PC-3 (cell line): Measurements from ENCODE around the gene RPS21. TPM values are rescaled to one million over a fixed set of nuclear protein-coding genes. Genes with fewer than 3 reads are reported as not detected.

Experiments used
- ATAC-seq: fragments of 200-7000 bp; cut with Tn5 transposase; 2 replicates; pipeline ENCODE4 v1.9.1; 2020; ENCODE audit warnings: mild to moderate bottlenecking, moderate library complexity
- BruUV-seq: library from RNA; stranded (reverse); fragments of 400-500 nt; replicated peaks from 2 replicates; lab custom pipeline; 2021; lab: Mats Ljungman, UMichigan
- CTCF ChIA-PET: fragments of 300-600 bp; sonication (Branson Sonifier 250); formaldehyde crosslinking; loops from one replicate; lab custom pipeline; 2022; ENCODE audit warnings: antibody characterized with exemption; lab: Charles Lee
- POLR2A ChIA-PET: fragments of 300-600 bp; sonication (Branson Sonifier 250); formaldehyde crosslinking; loops from one replicate; lab custom pipeline; 2022; ENCODE audit warnings: antibody characterized with exemption; ENCODE audit not compliant: unreplicated experiment; lab: Charles Lee
- DNase-seq: peaks from one replicate; pipeline ENCODE4 v3.0.0-alpha.2; 2015
- H2AFZ ChIP-seq: fragments of 300-600 bp; sonication (generic); 2 replicates; pipeline ENCODE4 v1.6.0; 2016; ENCODE audit warnings: antibody characterized with exemption, low read length
- H3F3A ChIP-seq: fragments of 300-600 bp; sonication (generic); one replicate; pipeline ENCODE4 v1.6.0; 2017; ENCODE audit warnings: antibody characterized with exemption, low read length, control low read depth, mild to moderate bottlenecking; ENCODE audit not compliant: unreplicated experiment
- H3K27ac ChIP-seq: fragments of 300-600 bp; sonication (generic); 2 replicates; pipeline ENCODE4 v1.5.1; 2016; ENCODE audit warnings: mild to moderate bottlenecking, low read length
- H3K27me3 ChIP-seq: fragments of 300-600 bp; sonication (generic); 2 replicates; pipeline ENCODE4 v1.6.1; 2016; ENCODE audit warnings: low read length, mixed read lengths
- H3K36me3 ChIP-seq: fragments of 300-600 bp; sonication (generic); 2 replicates; pipeline ENCODE4 v1.6.1; 2016; ENCODE audit warnings: low read depth, mixed run types, low read length, mixed read lengths
- H3K4me1 ChIP-seq: fragments of 300-600 bp; sonication (generic); 2 replicates; pipeline ENCODE4 v1.5.1; 2016; ENCODE audit warnings: low read length; ENCODE audit not compliant: insufficient read depth
- H3K4me2 ChIP-seq: fragments of 300-600 bp; sonication (generic); 2 replicates; pipeline ENCODE4 v1.6.0; 2016; ENCODE audit warnings: low read length
- H3K4me3 ChIP-seq: fragments of 300-600 bp; sonication (generic); 2 replicates; pipeline ENCODE4 v1.5.1; 2016; ENCODE audit warnings: mild to moderate bottlenecking, low read length, mixed read lengths
- H3K79me2 ChIP-seq: fragments of 300-600 bp; sonication (generic); 2 replicates; pipeline ENCODE4 v1.6.1; 2017; ENCODE audit warnings: low read length, mixed read lengths
- H3K9ac ChIP-seq: fragments of 300-600 bp; sonication (generic); 2 replicates; pipeline ENCODE4 v1.6.0; 2016; ENCODE audit warnings: mild to moderate bottlenecking, low read length
- H3K9me2 ChIP-seq: fragments of 300-600 bp; sonication (generic); replicated peaks from 2 replicates; pipeline ENCODE4 v1.6.1; 2016; ENCODE audit warnings: mixed run types, low read length, mixed read lengths
- H3K9me3 ChIP-seq: fragments of 300-600 bp; sonication (generic); 2 replicates; pipeline ENCODE4 v1.6.1; 2016; ENCODE audit warnings: low read length, mixed read lengths
- H4K20me1 ChIP-seq: fragments of 300-600 bp; sonication (generic); 2 replicates; pipeline ENCODE4 v1.6.1; 2016; ENCODE audit warnings: low read length, mixed read lengths
- CTCF ChIP-seq: fragments of 300-600 bp; sonication (generic); conservative IDR thresholded peaks from 2 replicates; pipeline ENCODE4 v1.5.1; 2017; ENCODE audit warnings: antibody characterized with exemption, low read depth, mild to moderate bottlenecking, low read length
- EZH2 ChIP-seq: fragments of 300-600 bp; sonication (generic); IDR thresholded peaks from one replicate; pipeline ENCODE4 v1.6.1; 2017; ENCODE audit warnings: antibody characterized with exemption, mild to moderate bottlenecking, low read length; ENCODE audit not compliant: unreplicated experiment
- EZH2phosphoT487 ChIP-seq: fragments of 300-600 bp; sonication (generic); IDR thresholded peaks from 2 replicates; pipeline ENCODE4 v1.6.1; 2018; ENCODE audit warnings: mild to moderate bottlenecking, antibody characterized with exemption, low read length, borderline replicate concordance
- intact Hi-C: fragments of 100-400 bp; cut with micrococcal nuclease; formaldehyde crosslinking; loops from 2 replicates; pipeline ENCODE4 v1.9.0; 2023
- total RNA-seq: library from RNA; depleted of rRNA; stranded (reverse); fragments of >200 nt; gene quantifications from 2 replicates; pipeline ENCODE4 v1.2.3, GENCODE V29; 2014

Gene RPS21
- total RNA-seq, 1 experiment from 2014 or later, result 1,945 TPM

DNA sequence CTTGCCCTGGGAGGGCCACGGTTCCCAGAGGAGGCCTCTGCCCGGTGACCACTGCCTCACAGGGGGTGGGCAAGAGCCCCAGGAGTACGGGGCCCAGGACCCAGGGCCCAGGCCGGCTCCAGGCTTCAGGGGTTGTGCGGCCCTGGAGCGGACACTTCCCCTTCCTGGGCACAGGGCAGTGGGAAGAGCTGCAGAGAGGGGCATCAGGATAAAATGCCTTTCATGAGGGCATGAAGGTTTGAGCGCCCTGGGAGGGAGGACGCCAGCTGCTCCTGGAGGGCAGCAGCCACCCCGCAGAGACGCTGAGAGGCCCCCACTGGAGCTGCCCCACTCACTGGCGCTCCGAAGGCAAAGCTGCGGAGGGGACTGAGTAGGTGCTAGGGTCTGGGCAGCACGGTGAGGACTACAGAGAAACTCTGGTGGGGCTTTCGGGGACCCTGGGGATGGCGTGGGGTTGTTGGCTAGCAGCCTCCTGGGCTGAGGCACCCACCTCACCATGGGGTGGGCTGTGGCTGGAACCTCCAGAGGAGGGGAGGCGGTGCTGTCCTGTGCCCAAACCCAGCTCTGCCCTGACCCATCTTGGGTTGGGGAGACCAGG lies 30.2 kb upstream of the RPS21 start:
- Histone ChIP-seq H3K4me1 (peaks cover 85% of the 10 kb centered on the region), H2AFZ (no peak overlapping the region), H3K4me3 (peak overlapping the region; percentile 39; the same call in 1 of the 2 replicates), H3F3A (no peaks in the 10 kb centered on the region), H3K9me3 (no peaks in the 10 kb centered on the region), H3K9ac (peak overlapping the region; percentile 79), H3K9me2 (no peaks in the 10 kb centered on the region), H3K36me3 (peaks cover 36% of the 10 kb centered on the region; the same call in 1 of the 2 replicates), H4K20me1 (no peaks in the 10 kb centered on the region), H3K27ac (peak overlapping the region; percentile 93), H3K4me2 (peak overlapping the region; percentile 79), H3K27me3 (no peaks in the 10 kb centered on the region), H3K79me2 (peaks cover 87% of the 10 kb centered on the region)
- BruUV-seq, result no TSS peak
- ATAC-seq (no peak), DNase-seq (no peak)
- CTCF ChIA-PET, result interaction anchor here (0.7 kb wide), 1 partner anchor 26 kb away, joined by 3 read pairs; no protein-coding TSS in a partner anchor
- TF ChIP-seq CTCF (no peak), EZH2phosphoT487 (no peak), EZH2 (no peak)
- intact Hi-C loops, result no loop called here
- POLR2A ChIA-PET, result no interaction called here

- peak; percentile 8 for ATAC-seq
- peak overlapping the region; percentile 79 for H3K9ac ChIP-seq
- peaks cover 89% of the 10 kb centered on the region for H3K4me1 ChIP-seq
- intact Hi-C loops, result no loop called here
- H3K27me3 ChIP-seq, result no peaks in the 10 kb centered on the region
- ChIA-PET CTCF (interaction anchor here (0.7 kb wide), 1 partner anchor 25 kb away, joined by 3 read pairs; no protein-coding TSS in a partner anchor), POLR2A (no interaction called here)
- TF ChIP-seq CTCF (no peak), EZH2 (no peak), EZH2phosphoT487 (no peak)
- peaks cover 36% of the 10 kb centered on the region; the same call in 1 of the 2 replicates for H3K36me3 ChIP-seq
- no peaks in the 10 kb centered on the region for H3K9me3 ChIP-seq
- H3K27ac ChIP-seq, result peak overlapping the region; percentile 93
- no peak overlapping the region for H2AFZ ChIP-seq
- H3F3A ChIP-seq, result no peaks in the 10 kb centered on the region
- BruUV-seq, result no TSS peak
- H3K4me3 ChIP-seq, result peak overlapping the region; percentile 39
- H3K9me2 ChIP-seq, result no peaks in the 10 kb centered on the region
- H4K20me1 ChIP-seq, result 0 out of 2 replicates have a peak, but pooled peaks cover 3% of the 10 kb centered on the region
- peaks cover 89% of the 10 kb centered on the region for H3K79me2 ChIP-seq
- peak; percentile 82 for DNase-seq
- peak overlapping the region; percentile 79 for H3K4me2 ChIP-seq
Observed at GRCh38 chr20:62357187-62357667, 29.7 kb upstream of the RPS21 start.

DNA sequence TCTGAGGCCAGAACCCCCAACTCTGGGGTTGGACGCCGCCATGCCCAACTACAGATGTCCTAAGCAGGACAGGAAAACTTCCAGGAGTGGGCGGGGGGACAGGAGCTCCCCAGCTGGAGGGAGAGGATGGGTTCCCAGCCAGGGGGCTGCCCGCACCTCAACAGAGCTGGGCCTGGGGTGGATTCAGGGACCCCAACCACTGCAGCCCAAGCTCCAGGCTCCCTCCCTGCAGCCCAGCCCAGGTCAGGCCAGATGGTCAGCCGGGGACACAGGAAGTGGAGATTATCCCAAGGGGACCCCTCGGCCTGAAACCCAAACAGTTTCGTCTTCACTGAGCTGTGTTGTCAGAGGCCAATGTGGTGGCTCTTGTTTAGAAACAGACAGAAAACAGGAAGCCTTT lies 29.2 kb upstream of the RPS21 start:
- H3K4me1 ChIP-seq, result peaks cover 90% of the 10 kb centered on the region
- TF ChIP-seq EZH2 (no peak), EZH2phosphoT487 (no peak), CTCF (no peak)
- H3K4me2 ChIP-seq, result peak overlapping the region; percentile 79
- intact Hi-C loops, result no loop called here
- peak overlapping the region; percentile 93 for H3K27ac ChIP-seq
- H2AFZ ChIP-seq, result no peak overlapping the region
- 0 out of 2 replicates have a peak, but pooled peaks cover 7% of the 10 kb centered on the region for H4K20me1 ChIP-seq
- POLR2A ChIA-PET, result no interaction called here
- ATAC-seq (no peak), DNase-seq (no peak)
- no TSS peak for BruUV-seq
- H3K79me2 ChIP-seq, result peaks cover 89% of the 10 kb centered on the region
- H3K4me3 ChIP-seq, result peak overlapping the region; percentile 39
- H3K27me3 ChIP-seq, result no peaks in the 10 kb centered on the region
- H3K36me3 ChIP-seq, result peaks cover 37% of the 10 kb centered on the region; the same call in 1 of the 2 replicates
- CTCF ChIA-PET, result no interaction called here
- no peaks in the 10 kb centered on the region for H3F3A ChIP-seq
- H3K9ac ChIP-seq, result peak overlapping the region; percentile 79
- no peaks in the 10 kb centered on the region for H3K9me2 ChIP-seq
- H3K9me3 ChIP-seq, result no peaks in the 10 kb centered on the region
